GM12878 (cell line): ENCODE measurements around the gene SMC5. TPM values are rescaled to one million over a fixed set of nuclear protein-coding genes. Genes with fewer than 3 reads are reported as not detected.

Source experiments
- HCFC1 ChIP-seq: fragments of 150-350 bp; IDR thresholded peaks from 2 replicates; pipeline ENCODE4 v1.6.1; 2014; ENCODE audit warnings: low read length
- MYB ChIP-seq: fragments of 150-350 bp; IDR thresholded peaks from 2 replicates; pipeline ENCODE4 v1.6.1; 2014; ENCODE audit warnings: mild to moderate bottlenecking, low read depth, low read length, borderline replicate concordance
- NRF1 ChIP-seq: conservative IDR thresholded peaks from 2 replicates; pipeline ENCODE4 v1.6.1; 2011; ENCODE audit warnings: mild to moderate bottlenecking, low read depth, low read length, improper control_type of control experiment
- RELA ChIP-seq: fragments of 450-650 bp; IDR thresholded peaks from 2 replicates; pipeline ENCODE4 v1.8.0; 2014; ENCODE audit warnings: borderline replicate concordance; ENCODE audit not compliant: partially characterized antibody
- SMARCA5 ChIP-seq: fragments of 450-650 bp; IDR thresholded peaks from 2 replicates; pipeline ENCODE4 v1.6.1; 2017; ENCODE audit warnings: mild to moderate bottlenecking
- SUPT20H ChIP-seq: IDR thresholded peaks from 2 replicates; pipeline ENCODE4 v1.6.1; 2011; ENCODE audit warnings: low read depth, mild to moderate bottlenecking, low read length, moderate library complexity, borderline replicate concordance; ENCODE audit not compliant: control insufficient read depth
- polyA plus RNA-seq, 11 experiments: library from polyadenylated mRNA; depleted of rRNA in 4 of 11; unstranded in 6 of 11; stranded (reverse) in 5 of 11; fragments of >200 nt; fragmentation: Nextera tagmentation in 4 of 11; fragmentation: Illumina TruSeq in 1 of 11; extraction: Ambion mirVana in 4 of 11; extraction: Trizol in 1 of 11; gene quantifications; 1 replicate in 1 of 11; 2 replicates in 10 of 11; pipeline versions ENCODE4 v1.2.1 to v1.2.3, GENCODE V29; 2011 to 2016; ENCODE audit warnings: inconsistent platforms in 2 of 11, missing spikeins in 2 of 11, low read depth in 1 of 11
- total RNA-seq, 4 experiments: library from RNA; depleted of rRNA in 3 of 4; stranded (reverse); fragments of >200 nt in 3 of 4; fragmentation: Illumina TruSeq in 1 of 4; extraction: Trizol in 1 of 4; gene quantifications; 2 replicates each; pipeline versions ENCODE4 v1.2.1 to v1.2.3, GENCODE V29; 2013 to 2021
- TF ChIP-seq, protein P1 (sequence below): IDR thresholded peaks from 2 replicates; pipeline ENCODE4 v1.6.1; 2012; ENCODE audit warnings: low read length, inconsistent platforms
- TF ChIP-seq, protein P2 (sequence below): fragments of 150-350 bp; IDR thresholded peaks from 2 replicates; pipeline ENCODE4 v1.6.1; 2016; ENCODE audit warnings: low read depth, low read length

Gene SMC5
- total and polyA plus RNA-seq, 10 of the 15 experiments (the other 5 are each of a cell fraction or from before 2014, with no cell fraction given), result 6.5 to 47.1 (median 22.9) TPM

DNA sequence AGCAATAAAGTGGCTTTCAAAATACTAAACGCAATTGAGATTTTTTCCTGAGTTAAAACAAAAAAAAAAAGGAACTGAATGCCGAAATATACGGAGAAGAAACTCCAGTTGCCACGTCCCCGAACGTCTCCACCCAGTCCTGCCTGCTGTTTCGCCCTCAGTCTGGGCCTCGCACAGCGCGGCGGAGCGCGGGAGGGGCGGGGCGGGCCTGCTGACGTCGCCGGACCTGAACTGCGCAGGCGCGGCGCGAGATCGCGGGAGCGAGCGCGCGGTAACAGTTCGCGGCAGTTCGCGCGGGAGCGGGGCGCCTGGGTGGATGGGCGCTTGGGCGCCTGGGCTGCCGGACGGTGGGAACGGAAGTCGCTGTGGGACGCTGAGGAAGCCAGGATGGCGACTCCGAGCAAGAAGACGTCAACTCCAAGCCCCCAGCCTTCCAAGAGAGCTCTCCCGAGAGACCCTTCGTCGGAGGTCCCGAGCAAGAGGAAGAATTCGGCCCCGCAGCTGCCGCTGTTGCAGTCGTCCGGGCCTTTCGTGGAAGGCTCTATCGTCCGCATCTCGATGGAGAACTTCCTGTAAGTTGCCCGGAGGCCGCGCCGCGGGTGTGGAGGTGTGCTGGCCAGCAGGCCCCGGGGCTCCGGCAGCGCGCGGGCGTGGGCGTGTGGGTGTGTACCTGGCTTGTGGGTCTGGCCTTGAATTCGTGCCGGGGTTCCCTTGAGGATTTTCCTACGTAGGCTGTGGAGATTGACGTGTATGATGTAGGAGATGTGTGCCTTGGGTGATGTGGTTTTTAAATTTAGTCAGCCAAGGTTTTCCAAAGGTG lies at the start of gene SMC5 (continued):
- TF ChIP-seq SUPT20H (no peak), HCFC1 (peak; percentile 52), SMARCA5 (no peak), MYB (no peak), NRF1 (peak; percentile 55), RELA (no peak)
- TF ChIP-seq, protein P1, sequence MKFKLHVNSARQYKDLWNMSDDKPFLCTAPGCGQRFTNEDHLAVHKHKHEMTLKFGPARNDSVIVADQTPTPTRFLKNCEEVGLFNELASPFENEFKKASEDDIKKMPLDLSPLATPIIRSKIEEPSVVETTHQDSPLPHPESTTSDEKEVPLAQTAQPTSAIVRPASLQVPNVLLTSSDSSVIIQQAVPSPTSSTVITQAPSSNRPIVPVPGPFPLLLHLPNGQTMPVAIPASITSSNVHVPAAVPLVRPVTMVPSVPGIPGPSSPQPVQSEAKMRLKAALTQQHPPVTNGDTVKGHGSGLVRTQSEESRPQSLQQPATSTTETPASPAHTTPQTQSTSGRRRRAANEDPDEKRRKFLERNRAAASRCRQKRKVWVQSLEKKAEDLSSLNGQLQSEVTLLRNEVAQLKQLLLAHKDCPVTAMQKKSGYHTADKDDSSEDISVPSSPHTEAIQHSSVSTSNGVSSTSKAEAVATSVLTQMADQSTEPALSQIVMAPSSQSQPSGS, result no peak
- TF ChIP-seq, protein P2, sequence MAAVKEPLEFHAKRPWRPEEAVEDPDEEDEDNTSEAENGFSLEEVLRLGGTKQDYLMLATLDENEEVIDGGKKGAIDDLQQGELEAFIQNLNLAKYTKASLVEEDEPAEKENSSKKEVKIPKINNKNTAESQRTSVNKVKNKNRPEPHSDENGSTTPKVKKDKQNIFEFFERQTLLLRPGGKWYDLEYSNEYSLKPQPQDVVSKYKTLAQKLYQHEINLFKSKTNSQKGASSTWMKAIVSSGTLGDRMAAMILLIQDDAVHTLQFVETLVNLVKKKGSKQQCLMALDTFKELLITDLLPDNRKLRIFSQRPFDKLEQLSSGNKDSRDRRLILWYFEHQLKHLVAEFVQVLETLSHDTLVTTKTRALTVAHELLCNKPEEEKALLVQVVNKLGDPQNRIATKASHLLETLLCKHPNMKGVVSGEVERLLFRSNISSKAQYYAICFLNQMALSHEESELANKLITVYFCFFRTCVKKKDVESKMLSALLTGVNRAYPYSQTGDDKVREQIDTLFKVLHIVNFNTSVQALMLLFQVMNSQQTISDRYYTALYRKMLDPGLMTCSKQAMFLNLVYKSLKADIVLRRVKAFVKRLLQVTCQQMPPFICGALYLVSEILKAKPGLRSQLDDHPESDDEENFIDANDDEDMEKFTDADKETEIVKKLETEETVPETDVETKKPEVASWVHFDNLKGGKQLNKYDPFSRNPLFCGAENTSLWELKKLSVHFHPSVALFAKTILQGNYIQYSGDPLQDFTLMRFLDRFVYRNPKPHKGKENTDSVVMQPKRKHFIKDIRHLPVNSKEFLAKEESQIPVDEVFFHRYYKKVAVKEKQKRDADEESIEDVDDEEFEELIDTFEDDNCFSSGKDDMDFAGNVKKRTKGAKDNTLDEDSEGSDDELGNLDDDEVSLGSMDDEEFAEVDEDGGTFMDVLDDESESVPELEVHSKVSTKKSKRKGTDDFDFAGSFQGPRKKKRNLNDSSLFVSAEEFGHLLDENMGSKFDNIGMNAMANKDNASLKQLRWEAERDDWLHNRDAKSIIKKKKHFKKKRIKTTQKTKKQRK, result no peak
- TF ChIP-seq, all 136 proteins: peak for 54
